SJSA1 (cell line): ENCODE measurements around the gene NFATC3. TPM values are rescaled to one million over a fixed set of nuclear protein-coding genes. Genes with fewer than 3 reads are reported as not detected.

Experiments
- DNase-seq, 2 experiments: peaks; one replicate each; pipeline ENCODE4 v3.0.0-alpha.2; 2015 to 2020; ENCODE audit warnings: low spot score in 2 of 2, low read depth in 1 of 2
- H3K27ac ChIP-seq: fragments of 250-450 bp; sonication (Bioruptor Pico); 2 replicates; pipeline ENCODE4 v1.5.1; 2020; ENCODE audit warnings: mild to moderate bottlenecking, moderate library complexity
- H3K27me3 ChIP-seq: fragments of 250-450 bp; sonication (Bioruptor Pico); replicated peaks from 2 replicates; pipeline ENCODE4 v1.5.1; 2020; ENCODE audit warnings: mild to moderate bottlenecking, moderate library complexity
- H3K36me3 ChIP-seq: fragments of 250-450 bp; sonication (Bioruptor Pico); 2 replicates; pipeline ENCODE4 v1.5.1; 2020; ENCODE audit warnings: mild to moderate bottlenecking
- H3K4me1 ChIP-seq: fragments of 250-450 bp; sonication (Bioruptor Pico); replicated peaks from 2 replicates; pipeline ENCODE4 v1.6.1; 2021; ENCODE audit warnings: mild to moderate bottlenecking
- H3K4me3 ChIP-seq: fragments of 250-450 bp; sonication (Bioruptor Pico); 2 replicates; pipeline ENCODE4 v1.5.1; 2020; ENCODE audit warnings: mild to moderate bottlenecking
- H3K9me3 ChIP-seq: fragments of 250-450 bp; sonication (Bioruptor Pico); replicated peaks from 2 replicates; pipeline ENCODE4 v1.5.1; 2020; ENCODE audit warnings: mild to moderate bottlenecking
- total RNA-seq: library from RNA; depleted of rRNA; stranded (reverse); fragments of >200 nt; shearing (Covaris generic); gene quantifications from 2 replicates; pipeline ENCODE4 v1.2.3, GENCODE V29; 2014; rRNA removed

The NFATC3 gene
- 19.8 and 33.8 TPM in 2 replicates for total RNA-seq

DNA sequence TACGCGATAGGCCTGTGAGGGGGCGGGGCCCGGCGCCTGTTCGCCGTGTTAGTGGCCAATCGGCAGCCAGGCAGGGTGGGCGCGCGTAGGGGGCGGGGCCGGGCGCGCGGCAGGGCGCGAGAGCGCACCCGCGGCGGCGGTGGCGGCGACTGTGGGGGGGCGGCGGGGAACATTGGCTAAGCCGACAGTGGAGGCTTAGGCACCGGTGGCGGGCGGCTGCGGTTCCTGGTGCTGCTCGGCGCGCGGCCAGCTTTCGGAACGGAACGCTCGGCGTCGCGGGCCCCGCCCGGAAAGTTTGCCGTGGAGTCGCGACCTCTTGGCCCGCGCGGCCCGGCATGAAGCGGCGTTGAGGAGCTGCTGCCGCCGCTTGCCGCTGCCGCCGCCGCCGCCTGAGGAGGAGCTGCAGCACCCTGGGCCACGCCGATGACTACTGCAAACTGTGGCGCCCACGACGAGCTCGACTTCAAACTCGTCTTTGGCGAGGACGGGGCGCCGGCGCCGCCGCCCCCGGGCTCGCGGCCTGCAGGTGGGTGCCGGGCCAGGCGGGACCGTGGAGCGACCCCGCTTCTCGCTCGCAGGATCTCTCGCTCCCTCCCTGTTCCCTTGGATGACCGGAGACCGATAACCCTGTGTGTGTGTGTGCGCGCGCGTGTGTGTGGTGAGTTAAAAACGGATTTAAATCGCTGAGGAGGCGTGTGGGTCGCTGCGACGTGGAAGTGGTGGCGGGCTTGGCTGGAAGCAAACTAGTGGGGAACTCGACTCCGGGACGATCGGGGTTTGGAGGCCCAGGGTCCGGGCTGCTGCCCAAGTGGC is at the start of gene NFATC3:
NFATC3 (plus strand) TSS at position 112 of the 813 bp plus-strand sequence; CDS start at position 424, 312 bp downstream.
- Histone ChIP-seq H3K36me3 (peaks cover 6% of the 10 kb centered on the region), H3K4me1 (peaks cover 19% of the 10 kb centered on the region), H3K27ac (peak within 1 kb of the TSS; percentile 89), H3K27me3 (no peaks in the 10 kb centered on the region), H3K4me3 (peak within 1 kb of the TSS; percentile 97), H3K9me3 (no peaks in the 10 kb centered on the region)
- DNase-seq: peak; percentile 90 to 99

GRCh38 chr16:68037841-68038597 is 47.2 kb upstream of the NFATC3 start:
- H3K27me3 ChIP-seq: no peaks in the 10 kb centered on the region

DNA sequence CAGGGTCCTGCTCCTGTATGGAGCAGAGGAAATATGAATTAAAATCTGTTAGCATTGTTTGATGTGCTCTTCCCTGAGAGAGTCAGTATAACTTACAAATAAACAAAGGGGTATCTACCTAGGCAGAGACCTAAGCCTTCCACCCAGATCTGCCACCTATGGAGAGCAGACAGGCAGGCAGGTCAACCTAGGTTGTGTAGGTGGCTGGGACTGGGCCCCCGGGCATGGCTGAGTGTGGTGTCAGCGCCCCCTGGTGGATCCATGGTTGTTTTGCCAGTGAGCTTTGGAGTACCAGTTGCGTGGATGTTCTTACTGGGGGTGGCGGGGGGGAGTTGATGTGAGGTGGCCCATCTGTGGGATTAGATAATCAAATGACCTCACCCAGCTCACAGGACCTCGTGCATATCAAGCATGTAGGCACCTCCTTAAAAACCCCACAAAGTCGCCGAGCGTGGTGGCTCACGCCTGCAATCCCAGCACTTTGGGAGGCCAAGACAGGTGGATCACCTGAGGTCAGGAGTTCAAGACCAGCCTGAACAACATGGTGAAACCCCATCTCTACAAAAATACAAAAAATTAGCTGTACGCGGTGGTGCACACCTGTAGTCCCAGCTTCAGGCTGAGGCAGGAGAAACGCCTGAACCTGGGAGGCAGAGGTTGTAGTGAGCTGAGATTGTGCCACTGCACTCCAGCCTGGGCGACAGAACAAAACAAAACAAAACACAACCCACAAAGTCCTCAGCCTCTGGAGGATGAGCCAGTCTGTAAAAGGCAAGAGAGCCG is 44.5 kb upstream of the NFATC3 start:
- Histone ChIP-seq H3K9me3 (no peaks in the 10 kb centered on the region), H3K4me3 (no peak overlapping the region), H3K27ac (no peak overlapping the region), H3K36me3 (peaks cover 27% of the 10 kb centered on the region), H3K4me1 (no peaks in the 10 kb centered on the region), H3K27me3 (no peaks in the 10 kb centered on the region)
- DNase-seq: peak; percentile 51 to 80

More at GRCh38 chr16:68037841-68038597, 47.2 kb upstream of the NFATC3 start:
- H3K4me3 ChIP-seq: no peak overlapping the region
- no peak for DNase-seq
- H3K9me3 ChIP-seq: no peaks in the 10 kb centered on the region
- H3K4me1 ChIP-seq: no peaks in the 10 kb centered on the region
- H3K36me3 ChIP-seq: peaks cover 24% of the 10 kb centered on the region
- H3K27ac ChIP-seq: no peak overlapping the region

GRCh38 chr16:68041783-68042182 is 43.4 kb upstream of the NFATC3 start:
- H3K4me1 ChIP-seq: no peaks in the 10 kb centered on the region
- peaks cover 27% of the 10 kb centered on the region for H3K36me3 ChIP-seq
- no peak overlapping the region for H3K4me3 ChIP-seq
- H3K27ac ChIP-seq: no peak overlapping the region
- H3K9me3 ChIP-seq: no peaks in the 10 kb centered on the region
- H3K27me3 ChIP-seq: no peaks in the 10 kb centered on the region
- DNase-seq: no peak

DNA sequence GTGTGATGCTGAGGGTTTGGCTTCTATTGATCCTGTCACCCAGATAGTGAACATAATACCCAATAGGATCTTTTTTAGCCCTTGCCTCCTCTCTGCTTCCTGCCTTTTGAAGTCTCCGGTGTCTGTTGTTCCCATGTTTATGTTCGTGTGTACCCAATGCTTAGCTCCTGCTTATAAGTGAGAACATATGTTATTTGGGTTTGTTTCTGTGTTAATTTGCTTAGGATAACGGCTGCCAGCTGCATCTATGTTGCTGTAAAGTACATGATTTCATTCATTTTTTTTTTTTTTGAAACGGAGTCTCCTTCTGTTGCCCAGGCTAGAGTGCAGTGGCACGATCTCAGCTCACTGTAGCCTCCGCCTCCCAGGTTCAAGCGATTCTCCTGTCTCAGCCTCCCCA is 39.1 kb upstream of the NFATC3 start:
- Histone ChIP-seq H3K4me1 (peaks cover 15% of the 10 kb centered on the region), H3K4me3 (no peak overlapping the region), H3K36me3 (peaks cover 33% of the 10 kb centered on the region), H3K27ac (no peak overlapping the region), H3K9me3 (no peaks in the 10 kb centered on the region; the same call in 1 of the 2 replicates), H3K27me3 (0 out of 2 replicates have a peak, but pooled peaks cover 5% of the 10 kb centered on the region)
- no peak for DNase-seq

GRCh38 chr16:68047987-68048386 is 37.2 kb upstream of the NFATC3 start:
- Histone ChIP-seq H3K4me1 (peaks cover 15% of the 10 kb centered on the region), H3K36me3 (peaks cover 25% of the 10 kb centered on the region), H3K27me3 (0 out of 2 replicates have a peak, but pooled peaks cover 5% of the 10 kb centered on the region), H3K4me3 (no peak overlapping the region), H3K9me3 (no peaks in the 10 kb centered on the region; the same call in 1 of the 2 replicates), H3K27ac (no peak overlapping the region)
- DNase-seq: peak in 1 of 2 experiments; percentile 64

- Histone ChIP-seq H3K27ac (no peak overlapping the region), H3K27me3 (0 out of 2 replicates have a peak, but pooled peaks cover 5% of the 10 kb centered on the region), H3K9me3 (no peaks in the 10 kb centered on the region; the same call in 1 of the 2 replicates), H3K4me3 (no peak overlapping the region), H3K4me1 (peaks cover 15% of the 10 kb centered on the region), H3K36me3 (peaks cover 35% of the 10 kb centered on the region)
- no peak for DNase-seq
Observed at GRCh38 chr16:68049449-68049848, 35.7 kb upstream of the NFATC3 start.

- H3K27me3 ChIP-seq: 0 out of 2 replicates have a peak, but pooled peaks cover 5% of the 10 kb centered on the region
- H3K27ac ChIP-seq: no peak overlapping the region
- no peaks in the 10 kb centered on the region; the same call in 1 of the 2 replicates for H3K9me3 ChIP-seq
- no peaks in the 10 kb centered on the region for H3K4me1 ChIP-seq
- no peak overlapping the region for H3K4me3 ChIP-seq
- H3K36me3 ChIP-seq: peaks cover 32% of the 10 kb centered on the region
- DNase-seq: no peak
Observed at GRCh38 chr16:68055395-68055794, 29.8 kb upstream of the NFATC3 start.

GRCh38 chr16:68059804-68060203 is 25.4 kb upstream of the NFATC3 start:
- no peak overlapping the region for H3K4me3 ChIP-seq
- H3K27me3 ChIP-seq: no peaks in the 10 kb centered on the region
- DNase-seq: no peak
- no peak overlapping the region for H3K27ac ChIP-seq
- peaks cover 12% of the 10 kb centered on the region for H3K4me1 ChIP-seq
- peaks cover 14% of the 10 kb centered on the region for H3K36me3 ChIP-seq
- no peaks in the 10 kb centered on the region for H3K9me3 ChIP-seq

GRCh38 chr16:68061396-68061795 is 23.8 kb upstream of the NFATC3 start:
- H3K27me3 ChIP-seq: no peaks in the 10 kb centered on the region

GRCh38 chr16:68062910-68063393 is 22.2 kb upstream of the NFATC3 start:
- H3K4me3 ChIP-seq: no peak overlapping the region
- no peak for DNase-seq
- H3K27me3 ChIP-seq: no peaks in the 10 kb centered on the region
- peaks cover 31% of the 10 kb centered on the region for H3K4me1 ChIP-seq
- H3K36me3 ChIP-seq: peaks cover 11% of the 10 kb centered on the region
- no peaks in the 10 kb centered on the region for H3K9me3 ChIP-seq
- H3K27ac ChIP-seq: no peak overlapping the region

More at GRCh38 chr16:68061396-68061795, 23.8 kb upstream of the NFATC3 start:
- H3K36me3 ChIP-seq: peaks cover 9% of the 10 kb centered on the region
- no peak overlapping the region for H3K27ac ChIP-seq
- H3K4me1 ChIP-seq: peaks cover 28% of the 10 kb centered on the region
- DNase-seq: no peak
- H3K9me3 ChIP-seq: no peaks in the 10 kb centered on the region
- no peak overlapping the region for H3K4me3 ChIP-seq

DNA sequence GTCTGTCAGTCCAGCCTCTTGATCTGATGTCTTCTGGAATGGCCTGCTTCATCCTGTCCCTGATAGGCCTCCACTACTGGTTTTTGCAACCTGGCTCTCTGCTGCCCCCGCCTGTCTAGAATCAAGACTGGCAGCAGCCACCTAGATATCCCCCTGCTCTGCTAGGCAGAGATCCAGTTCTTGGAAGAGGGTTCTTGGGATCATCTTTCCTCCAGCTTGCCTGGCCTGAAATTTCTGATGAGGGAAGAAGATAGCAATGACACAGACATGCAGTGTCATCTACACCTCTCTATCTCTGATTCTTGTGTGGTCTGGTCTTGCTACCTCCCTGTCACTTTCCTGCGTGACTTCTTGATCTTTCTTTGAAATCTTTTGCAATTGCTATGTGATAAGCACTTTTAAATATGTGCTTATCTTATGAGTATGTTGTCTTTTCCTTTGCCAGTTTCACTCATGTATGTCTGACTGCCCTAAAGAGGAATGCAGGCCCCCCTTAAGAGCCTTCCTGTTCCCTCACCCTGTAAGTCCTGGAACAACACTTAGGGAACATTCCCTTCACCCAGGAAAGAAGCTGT is 20.3 kb upstream of the NFATC3 start:
- DNase-seq: peak; percentile 88 to 92
- H3K27ac ChIP-seq: peak overlapping the region; percentile 91
- H3K4me3 ChIP-seq: no peak overlapping the region
- peaks cover 20% of the 10 kb centered on the region for H3K36me3 ChIP-seq
- no peaks in the 10 kb centered on the region for H3K27me3 ChIP-seq
- no peaks in the 10 kb centered on the region for H3K9me3 ChIP-seq
- peaks cover 31% of the 10 kb centered on the region for H3K4me1 ChIP-seq
